Upper lobe of left lung (tissue), 6 donors: ENCODE measurements around the gene REL. TPM values are rescaled to one million over a fixed set of nuclear protein-coding genes. Genes with fewer than 3 reads are reported as not detected.

Experiments
- ATAC-seq, 2 donors: fragments of 200-7000 bp; cut with Tn5 transposase; one replicate each; pipeline ENCODE4 v1.9.1; 2022; ENCODE audit warnings: mild to moderate bottlenecking in 2 of 2, moderate library complexity in 2 of 2; ENCODE audit not compliant: low FRiP score in 2 of 2
- DNase-seq, 2 donors: peaks; one replicate each; pipeline ENCODE4 v3.0.0-alpha.2; 2019 to 2020
- H3K27ac ChIP-seq, 4 donors: fragments of 200-600 bp; sonication (generic); one replicate each; pipeline ENCODE4 v1.5.1; 2016 to 2019
- H3K27me3 ChIP-seq, 4 donors: fragments of 200-600 bp; sonication (generic); one replicate each; pipeline ENCODE4 v1.5.1; 2017 to 2019
- H3K36me3 ChIP-seq, 4 donors: fragments of 200-600 bp; sonication (generic); one replicate each; pipeline ENCODE4 v1.5.1; 2016 to 2019
- H3K4me1 ChIP-seq, 4 donors: fragments of 200-600 bp; sonication (generic); one replicate each; pipeline ENCODE4 v1.5.1; 2018 to 2019
- H3K4me3 ChIP-seq, 4 donors: fragments of 200-600 bp; sonication (generic); one replicate each; pipeline ENCODE4 v1.5.1; 2017 to 2019; ENCODE audit warnings: mild to moderate bottlenecking in 2 of 4, moderate library complexity in 1 of 4
- H3K9me3 ChIP-seq, 4 donors: fragments of 200-600 bp; sonication (generic); one replicate each; pipeline ENCODE4 v1.5.1; 2018 to 2019
- CTCF ChIP-seq, 6 experiments: fragments of 450-650 bp in 4 of 6; fragments of 200-600 bp in 2 of 6; sonication (generic) in 2 of 6; IDR thresholded peaks; one replicate each; pipeline ENCODE4 v1.5.1; 2016 to 2019; ENCODE audit warnings: antibody characterized with exemption in 6 of 6
- EP300 ChIP-seq, 4 donors: sonication (generic); formaldehyde crosslinking; IDR thresholded peaks; one replicate each; pipeline ENCODE4 v1.5.1; 2017; ENCODE audit warnings: antibody characterized with exemption in 4 of 4, control low read depth in 2 of 4
- POLR2A ChIP-seq, 4 donors: fragments of 450-650 bp; IDR thresholded peaks; one replicate each; pipeline ENCODE4 v1.5.1; 2016 to 2017; ENCODE audit warnings: antibody characterized with exemption in 4 of 4, mild to moderate bottlenecking in 2 of 4
- POLR2AphosphoS5 ChIP-seq, 2 donors: sonication (generic); formaldehyde crosslinking; IDR thresholded peaks; one replicate each; pipeline ENCODE4 v1.5.1; 2017; ENCODE audit warnings: antibody characterized with exemption in 2 of 2
- WGBS, 2 donors: methylation state at CpG; one replicate each; pipeline ENCODE4 v1.1.5; 2017 to 2018; 5-methylcytosine and 5-hydroxymethylcytosine counted together
- total RNA-seq, 6 donors: library from RNA; depleted of rRNA in 4 of 6; stranded (reverse); fragments of >200 nt in 4 of 6; gene quantifications; one replicate each; pipeline versions ENCODE4 v1.1.0 to v1.2.1, GENCODE V29; 2016 to 2021
- donor health status: DM: no; HTN: no; CAD: no; lungs with moderate emphysema.
- donor health status: DM: no; HTN: yes; CAD: no; lungs with severe emphysema.

The REL gene
- total RNA-seq, 6 donors from 2014 or later: 17.8 to 49.5 (median 29.6) TPM

GRCh38 chr2:60853531-60853930 is 27.8 kb upstream of the REL start:
- no peaks in the 10 kb centered on the region for H3K9me3 ChIP-seq
- no peak for TF ChIP-seq EP300 (IDR thresholded peaks at IDR 0.05)
- no peak for TF ChIP-seq POLR2AphosphoS5 (IDR thresholded peaks at IDR 0.05)
- TF ChIP-seq CTCF (IDR thresholded peaks at IDR 0.05): no peak
- TF ChIP-seq POLR2A (IDR thresholded peaks at IDR 0.05): no peak
- no peak overlapping the region for H3K4me3 ChIP-seq
- no peak overlapping the region for H3K27ac ChIP-seq
- peaks cover 0 to 16% (median 3%) of the 10 kb centered on the region in 4 donors for H3K4me1 ChIP-seq
- WGBS, 2 donors: 83 to 84% methylated on average over 2 of the region's 2 CpGs
- H3K36me3 ChIP-seq: no peaks in the 10 kb centered on the region
- ATAC-seq (peak in 1 of 2 donors; percentile 49), DNase-seq (no peak)
- no peaks in the 10 kb centered on the region for H3K27me3 ChIP-seq

GRCh38 chr2:60855989-60856669 is 25.2 kb upstream of the REL start:
- Histone ChIP-seq H3K27me3 (no peaks in the 10 kb centered on the region), H3K36me3 (no peaks in the 10 kb centered on the region), H3K4me3 (no peak overlapping the region), H3K27ac (peak overlapping the region in 2 of 4 donors; percentile 59 to 70), H3K4me1 (peaks cover 0 to 16% (median 3%) of the 10 kb centered on the region in 4 donors), H3K9me3 (no peaks in the 10 kb centered on the region)
- ATAC-seq (peak in 1 of 2 donors; percentile 11), DNase-seq (no peak)
- WGBS, 2 donors: 56 to 76% methylated on average over 5 of the region's 5 CpGs
- TF ChIP-seq CTCF (IDR thresholded peaks at IDR 0.05) (peak in 1 of 6 experiments; percentile 5), EP300 (IDR thresholded peaks at IDR 0.05) (peak in 2 of 4 donors; percentile 13 to 47), POLR2A (IDR thresholded peaks at IDR 0.05) (no peak)

DNA sequence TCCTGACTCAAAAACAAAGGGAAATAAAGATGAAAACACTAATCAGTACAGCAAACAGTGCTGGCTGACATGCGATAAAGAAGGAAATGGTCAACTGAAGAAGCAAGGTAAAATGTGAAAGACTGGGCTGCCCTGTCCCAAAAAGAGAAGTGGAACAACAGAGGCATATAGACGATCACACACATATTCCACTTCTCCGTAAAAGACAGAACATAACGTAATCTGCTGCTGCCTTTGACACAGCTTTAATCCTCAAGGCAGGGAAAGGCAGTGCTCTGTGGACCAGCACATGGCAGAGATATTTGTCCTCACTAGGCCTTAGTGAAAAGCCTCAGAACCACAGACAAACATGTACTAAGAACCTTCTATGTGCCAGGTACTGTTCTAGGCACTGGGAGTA is 24.3 kb upstream of the REL start:
- peak overlapping the region in 2 of 4 donors; percentile 59 to 70 for H3K27ac ChIP-seq
- WGBS, 2 donors: 79 to 83% methylated on average over 4 of the region's 4 CpGs
- TF ChIP-seq POLR2AphosphoS5 (IDR thresholded peaks at IDR 0.05): no peak
- TF ChIP-seq EP300 (IDR thresholded peaks at IDR 0.05): no peak
- no peak for TF ChIP-seq POLR2A (IDR thresholded peaks at IDR 0.05)
- no peak for TF ChIP-seq CTCF (IDR thresholded peaks at IDR 0.05)
- no peak for DNase-seq
- ATAC-seq: peak in 1 of 2 donors; percentile 23
- H3K27me3 ChIP-seq: no peaks in the 10 kb centered on the region
- H3K36me3 ChIP-seq: no peaks in the 10 kb centered on the region
- H3K4me1 ChIP-seq: peaks cover 0 to 22% (median 3%) of the 10 kb centered on the region in 4 donors
- no peak overlapping the region for H3K4me3 ChIP-seq
- H3K9me3 ChIP-seq: no peaks in the 10 kb centered on the region

- no peak for TF ChIP-seq POLR2AphosphoS5 (IDR thresholded peaks at IDR 0.05)
- TF ChIP-seq CTCF (IDR thresholded peaks at IDR 0.05): no peak
- H3K27ac ChIP-seq: no peak overlapping the region
Observed at GRCh38 chr2:60858897-60859311, 22.5 kb upstream of the REL start.

DNA sequence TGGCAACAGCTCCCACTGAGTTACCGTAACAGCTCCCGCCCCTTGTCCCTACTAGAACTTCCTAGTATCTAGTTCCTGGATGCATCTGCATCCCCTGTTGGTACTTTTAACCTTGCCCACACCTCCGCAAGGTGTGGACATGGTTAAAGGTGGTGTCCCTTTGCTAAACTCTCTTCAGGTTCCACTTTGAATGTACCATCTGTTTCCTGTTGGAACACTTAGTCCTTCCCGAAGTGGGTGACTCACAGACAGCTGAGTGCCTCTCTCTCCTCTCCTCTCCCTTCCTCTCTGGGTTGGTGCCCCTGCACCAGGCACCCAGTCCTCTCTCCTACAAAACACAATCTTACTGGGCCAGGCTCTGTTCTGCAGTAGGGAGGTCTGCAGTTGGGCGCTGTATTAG is 19.6 kb upstream of the REL start:
- Histone ChIP-seq H3K9me3 (peaks cover 0 to 4% (median 0%) of the 10 kb centered on the region in 4 donors), H3K27me3 (no peaks in the 10 kb centered on the region), H3K4me3 (no peak overlapping the region), H3K27ac (peak overlapping the region in 2 of 4 donors; percentile 42 to 56), H3K4me1 (peaks cover 0 to 15% (median 2%) of the 10 kb centered on the region in 4 donors), H3K36me3 (no peaks in the 10 kb centered on the region)
- peak in 1 of 2 donors; percentile 83 for DNase-seq
- WGBS, 2 donors: 55 to 76% methylated on average over 5 of the region's 5 CpGs
- no peak for TF ChIP-seq POLR2A (IDR thresholded peaks at IDR 0.05)
- TF ChIP-seq CTCF (IDR thresholded peaks at IDR 0.05): no peak
- peak; percentile 30 to 50 for TF ChIP-seq POLR2AphosphoS5 (IDR thresholded peaks at IDR 0.05)
- peak in 3 of 4 donors; percentile 47 to 88 (median 64) for TF ChIP-seq EP300 (IDR thresholded peaks at IDR 0.05)
- ATAC-seq: peak; percentile 53 to 84

More at GRCh38 chr2:60858897-60859311, 22.5 kb upstream of the REL start:
- Histone ChIP-seq H3K27me3 (no peaks in the 10 kb centered on the region), H3K4me3 (no peak overlapping the region), H3K4me1 (peaks cover 0 to 24% (median 2%) of the 10 kb centered on the region in 4 donors), H3K9me3 (no peaks in the 10 kb centered on the region), H3K36me3 (no peaks in the 10 kb centered on the region)
- no peak for ATAC-seq
- WGBS, 2 donors: 88 to 94% methylated on average over 3 of the region's 3 CpGs
- DNase-seq: no peak
